H1 (cell line): Measurements from ENCODE around the gene KCNIP3. TPM values are rescaled to one million over a fixed set of nuclear protein-coding genes. Genes with fewer than 3 reads are reported as not detected.

ENCODE experiments used
- CTCF ChIA-PET: fragments of 300-600 bp; sonication (Branson Sonifier 250); formaldehyde crosslinking; loops from one replicate; lab custom pipeline; 2021; ENCODE audit not compliant: partially characterized antibody; lab: Charles Lee
- POLR2A ChIA-PET: fragments of 300-600 bp; sonication (Branson Sonifier 250); formaldehyde crosslinking; loops from one replicate; lab custom pipeline; 2021; ENCODE audit warnings: inconsistent platforms; ENCODE audit not compliant: partially characterized antibody; lab: Charles Lee
- DNase-seq, 2 experiments: peaks; one replicate each; pipeline versions ENCODE4 v3.0.0 to v3.0.0-alpha.2; 2010 to 2022; ENCODE audit warnings: low spot score in 2 of 2, low read depth in 1 of 2, mixed read lengths in 1 of 2
- FAIRE-seq: peaks from 2 replicates; lab custom pipeline; 2011; peaks lifted over from hg19 to GRCh38; lab: Jason Lieb, UNC
- H2AFZ ChIP-seq: 2 replicates; pipeline ENCODE4 v1.8.1; 2012; ENCODE audit warnings: low read length, inconsistent platforms
- H2AK5ac ChIP-seq: 2 replicates; pipeline ENCODE4 v1.6.1; 2013; ENCODE audit warnings: low read depth, low read length
- H2BK120ac ChIP-seq: replicated peaks from 2 replicates; pipeline ENCODE3; 2013; ENCODE audit warnings: low read depth, low read length, inconsistent platforms
- H2BK12ac ChIP-seq: 2 replicates; pipeline ENCODE4 v1.6.1; 2013; ENCODE audit warnings: low read depth, low read length
- H2BK15ac ChIP-seq: 2 replicates; pipeline ENCODE4 v1.6.1; 2013; ENCODE audit warnings: low read length
- H2BK20ac ChIP-seq: 2 replicates; pipeline ENCODE4 v1.6.1; 2013; ENCODE audit warnings: low read length
- H2BK5ac ChIP-seq: 2 replicates; pipeline ENCODE4 v1.6.1; 2013; ENCODE audit warnings: low read depth, low read length
- H3K14ac ChIP-seq: 2 replicates; pipeline ENCODE4 v1.6.1; 2013; ENCODE audit warnings: inconsistent platforms; ENCODE audit not compliant: insufficient read length
- H3K18ac ChIP-seq: 2 replicates; pipeline ENCODE4 v1.6.1; 2013; ENCODE audit warnings: low read length; ENCODE audit errors: extremely low read depth
- H3K23ac ChIP-seq: 2 replicates; pipeline ENCODE4 v1.6.1; 2013; ENCODE audit warnings: inconsistent platforms; ENCODE audit not compliant: insufficient read length
- H3K23me2 ChIP-seq: 2 replicates; pipeline ENCODE4 v1.6.1; 2013; ENCODE audit warnings: low read depth, low read length
- H3K27ac ChIP-seq: 2 replicates; pipeline ENCODE4 v1.6.1; 2011; ENCODE audit warnings: low read depth, low read length, inconsistent platforms
- H3K27me3 ChIP-seq, 4 experiments: replicated peaks in 1 of 4; 1 replicate in 1 of 4; 2 replicates in 3 of 4; pipeline versions ENCODE4 v1.6.1 to v1.8.1; 2011 to 2013; ENCODE audit warnings: low read length in 3 of 4, mild to moderate bottlenecking in 3 of 4, inconsistent platforms in 2 of 4, mixed read lengths in 2 of 4, moderate library complexity in 1 of 4; ENCODE audit not compliant: control insufficient read depth in 3 of 4, insufficient read depth in 3 of 4; ENCODE audit errors: extremely low read depth in 1 of 4
- H3K36me3 ChIP-seq, 4 experiments: 2 replicates each; pipeline versions ENCODE4 v1.6.1 to v1.8.1; 2011 to 2013; ENCODE audit warnings: mild to moderate bottlenecking in 4 of 4, low read length in 3 of 4, moderate library complexity in 2 of 4, control low read depth in 1 of 4, inconsistent platforms in 1 of 4; ENCODE audit not compliant: insufficient read depth in 4 of 4, control insufficient read depth in 2 of 4
- H3K4ac ChIP-seq: replicated peaks from 2 replicates; pipeline ENCODE3; 2013; ENCODE audit warnings: low read length, low read depth, mixed read lengths, inconsistent platforms; ENCODE audit not compliant: insufficient read length
- H3K4me1 ChIP-seq, 4 experiments: replicated peaks in 1 of 4; 1 replicate in 1 of 4; 2 replicates in 3 of 4; pipeline versions ENCODE4 v1.6.1 to v1.8.1; 2011 to 2013; ENCODE audit warnings: low read length in 3 of 4, inconsistent platforms in 2 of 4, mixed read lengths in 1 of 4; ENCODE audit not compliant: insufficient read depth in 4 of 4, control insufficient read depth in 3 of 4
- H3K4me2 ChIP-seq, 2 experiments: 2 replicates each; pipeline versions ENCODE4 v1.6.1 to v1.8.1; 2011 to 2013; ENCODE audit warnings: low read depth in 2 of 2, low read length in 2 of 2, control low read depth in 1 of 2, inconsistent platforms in 1 of 2, mild to moderate bottlenecking in 1 of 2; ENCODE audit not compliant: insufficient read depth in 1 of 2
- H3K4me3 ChIP-seq, 4 experiments: fragments of 200-600, 300-600 bp in 1 of 4; sonication (generic), shearing (Covaris generic), sonication (Bioruptor Twin) in 1 of 4; 2 replicates each; pipeline versions ENCODE4 v1.5.1 to v1.8.1; 2011 to 2016; ENCODE audit warnings: low read length in 4 of 4, low read depth in 3 of 4, control low read depth in 2 of 4, inconsistent platforms in 2 of 4, mild to moderate bottlenecking in 2 of 4, mixed read lengths in 1 of 4, moderate library complexity in 1 of 4; ENCODE audit not compliant: insufficient read depth in 2 of 4; ENCODE audit errors: extremely low read depth in 1 of 4
- H3K56ac ChIP-seq: replicated peaks from 2 replicates; pipeline ENCODE3; 2013; ENCODE audit warnings: low read depth, mild to moderate bottlenecking, mixed read lengths, low read length, inconsistent platforms; ENCODE audit not compliant: insufficient read length
- H3K79me1 ChIP-seq: 2 replicates; pipeline ENCODE4 v1.6.1; 2013; ENCODE audit warnings: low read depth, low read length, control low read depth
- H3K79me2 ChIP-seq, 2 experiments: 2 replicates each; pipeline versions ENCODE4 v1.6.1 to v1.8.1; 2012 to 2013; ENCODE audit warnings: low read length in 2 of 2, mild to moderate bottlenecking in 2 of 2, inconsistent platforms in 1 of 2; ENCODE audit not compliant: insufficient read depth in 2 of 2, control insufficient read depth in 1 of 2
- H3K9ac ChIP-seq, 4 experiments: replicated peaks in 1 of 4; 1 replicate in 1 of 4; 2 replicates in 3 of 4; pipeline versions ENCODE4 v1.6.1 to v1.8.1; 2011 to 2013; ENCODE audit warnings: low read depth in 3 of 4, low read length in 3 of 4, control low read depth in 2 of 4, mild to moderate bottlenecking in 2 of 4, moderate library complexity in 2 of 4, inconsistent platforms in 1 of 4; ENCODE audit errors: extremely low read depth in 1 of 4
- H3K9me3 ChIP-seq, 2 experiments: 2 replicates each; pipeline versions ENCODE4 v1.6.1 to v1.8.1; 2012 to 2013; ENCODE audit warnings: mild to moderate bottlenecking in 2 of 2, moderate library complexity in 2 of 2, control low read depth in 1 of 2, inconsistent platforms in 1 of 2, low read depth in 1 of 2, low read length in 1 of 2, mixed read lengths in 1 of 2; ENCODE audit not compliant: insufficient read depth in 2 of 2
- H4K20me1 ChIP-seq, 2 experiments: replicated peaks in 1 of 2; 2 replicates each; pipeline versions ENCODE3 to v1.8.1; 2011 to 2013; ENCODE audit warnings: inconsistent platforms in 2 of 2, low read length in 2 of 2, mild to moderate bottlenecking in 1 of 2; ENCODE audit not compliant: insufficient read depth in 2 of 2, control insufficient read depth in 1 of 2
- H4K5ac ChIP-seq: 2 replicates; pipeline ENCODE4 v1.6.1; 2013; ENCODE audit warnings: low read length, low read depth, mixed read lengths, inconsistent platforms; ENCODE audit not compliant: insufficient read length
- H4K8ac ChIP-seq: 2 replicates; pipeline ENCODE4 v1.8.0; 2013; ENCODE audit warnings: mild to moderate bottlenecking, moderate library complexity, low read length, inconsistent platforms; ENCODE audit not compliant: insufficient read depth; ENCODE audit errors: extremely low read depth
- H4K91ac ChIP-seq: replicated peaks from 2 replicates; pipeline ENCODE3; 2013; ENCODE audit warnings: low read length, mixed read lengths, inconsistent platforms; ENCODE audit not compliant: insufficient read length
- ATF2 ChIP-seq: IDR thresholded peaks from 2 replicates; pipeline ENCODE4 v1.6.1; 2012; ENCODE audit warnings: low read length, inconsistent platforms
- BRCA1 ChIP-seq: IDR thresholded peaks from 2 replicates; pipeline ENCODE4 v1.6.1; 2012; ENCODE audit warnings: low read depth, low read length, improper control_type of control experiment
- EP300 ChIP-seq, 2 experiments: IDR thresholded peaks; 1 replicate in 1 of 2; 2 replicates in 1 of 2; pipeline ENCODE4 v1.6.1; 2011 to 2012; ENCODE audit warnings: low read depth in 2 of 2, low read length in 2 of 2, mild to moderate bottlenecking in 2 of 2, borderline replicate concordance in 1 of 2, inconsistent platforms in 1 of 2, moderate library complexity in 1 of 2
- FOSL1 ChIP-seq: IDR thresholded peaks from 2 replicates; pipeline ENCODE4 v1.6.1; 2011; ENCODE audit warnings: mild to moderate bottlenecking, low read depth, low read length, moderate library complexity; ENCODE audit not compliant: insufficient read depth
- HDAC6 ChIP-seq: IDR thresholded peaks from one replicate; pipeline ENCODE4 v1.7.1; 2012; ENCODE audit warnings: low read depth, mild to moderate bottlenecking, inconsistent platforms, low read length, moderate library complexity
- PHF8 ChIP-seq: fragments of 200-600 bp; sonication (generic); conservative IDR thresholded peaks from 2 replicates; pipeline ENCODE4 v1.7.1; 2012; ENCODE audit warnings: low read depth, mild to moderate bottlenecking, inconsistent platforms, low read length, moderate library complexity
- POLR2A ChIP-seq, 2 experiments: IDR thresholded peaks; 1 replicate in 1 of 2; 2 replicates in 1 of 2; pipeline ENCODE4 v1.6.1; 2011; ENCODE audit warnings: low read depth in 2 of 2, low read length in 2 of 2, mild to moderate bottlenecking in 2 of 2; ENCODE audit errors: control extremely low read depth in 1 of 2
- SP4 ChIP-seq: IDR thresholded peaks from 2 replicates; pipeline ENCODE4 v1.6.1; 2012; ENCODE audit warnings: low read length, inconsistent platforms
- TAF1 ChIP-seq: IDR thresholded peaks from 2 replicates; pipeline ENCODE4 v1.6.1; 2011; ENCODE audit warnings: mild to moderate bottlenecking, low read depth, low read length
- TAF7 ChIP-seq: optimal IDR thresholded peaks from 2 replicates; pipeline ENCODE3; 2011; ENCODE audit warnings: low read depth, mild to moderate bottlenecking, inconsistent platforms, low read length, moderate library complexity, borderline replicate concordance
- TEAD4 ChIP-seq: IDR thresholded peaks from 2 replicates; pipeline ENCODE4 v1.6.1; 2012; ENCODE audit warnings: low read depth, low read length, inconsistent platforms, mixed read lengths
- WGBS, 2 experiments: shearing (Covaris generic) in 1 of 2; methylation state at CpG; one replicate each; pipeline versions ENCODE4 v1.1.6 to v1.1.7; 2013 to 2015; ENCODE audit warnings: low lambda C conversion rate in 2 of 2, mixed read lengths in 2 of 2, inconsistent platforms in 1 of 2, low coverage in 1 of 2, missing lambda C conversion rate in 1 of 2; ENCODE audit not compliant: insufficient replicate concordance in 2 of 2, insufficient coverage in 1 of 2, insufficient read length in 1 of 2; ENCODE audit errors: extremely low coverage in 1 of 2, missing lambda C conversion rate in 1 of 2; 5-methylcytosine and 5-hydroxymethylcytosine counted together
- polyA plus RNA-seq, 7 experiments: library from polyadenylated mRNA; depleted of rRNA in 3 of 7; stranded (reverse) in 5 of 7; unstranded in 2 of 7; fragments of >200 nt in 5 of 7; fragments of 200-250 nt in 2 of 7; gene quantifications; 1 replicate in 5 of 7; 2 replicates in 1 of 7; 4 replicates in 1 of 7; pipeline versions ENCODE4 v1.2.1 to v1.2.3, GENCODE V29; 2011 to 2013; ENCODE audit warnings: missing spikeins in 2 of 7, mixed read lengths in 2 of 7
- total RNA-seq: library from RNA; stranded (reverse); fragmentation: NEBNext Ultra II Directional; extraction: Animal tissue kit (Norgen Biotek cat#: 25700); gene quantifications from 2 replicates; pipeline ENCODE4 v1.2.1, GENCODE V29; 2021

Gene KCNIP3
- total and polyA plus RNA-seq, 2 of the 8 experiments (the other 6 are each of a cell fraction or from before 2014, with no cell fraction given) = 0.33 to 1.9 TPM

GRCh38 chr2:95311815-95312542, 14.8 kb downstream of the KCNIP3 start:
- no peak overlapping the region for H4K91ac ChIP-seq
- H2BK5ac ChIP-seq = no peak overlapping the region
- no peak overlapping the region for H3K23ac ChIP-seq
- no peak overlapping the region for H4K5ac ChIP-seq
- no peak for TF ChIP-seq EP300 (IDR thresholded peaks at IDR 0.05; ENCODE audit: borderline replicate concordance in 1 of 2, low read depth in 2 of 2, low read length in 2 of 2)
- TF ChIP-seq FOSL1 = no peak
- TF ChIP-seq PHF8 = no peak
- TF ChIP-seq SP4 = no peak
- no peak for TF ChIP-seq TEAD4
- TF ChIP-seq HDAC6 = no peak
- no peak for TF ChIP-seq ATF2
- TF ChIP-seq POLR2A (IDR thresholded peaks at IDR 0.05; ENCODE audit: control extremely low read depth in 1 of 2, low read depth in 2 of 2, low read length in 2 of 2) = no peak
- no peak for TF ChIP-seq BRCA1
- no peak for TF ChIP-seq TAF1
- no peak for TF ChIP-seq TAF7
- H3K27ac ChIP-seq = no peak overlapping the region
- H2AFZ ChIP-seq = no peak overlapping the region
- H2BK120ac ChIP-seq = no peak overlapping the region
- H3K4me1 ChIP-seq = no peaks in the 10 kb centered on the region; a peak in 1 of 7 replicates
- no peak overlapping the region for H3K18ac ChIP-seq
- no peak overlapping the region for H3K14ac ChIP-seq
- no peaks in the 10 kb centered on the region for H3K27me3 ChIP-seq
- H3K4me3 ChIP-seq = no peak overlapping the region
- H3K79me2 ChIP-seq = no peaks in the 10 kb centered on the region
- no peak for FAIRE-seq
- H3K9ac ChIP-seq = no peak overlapping the region
- H3K79me1 ChIP-seq = no peaks in the 10 kb centered on the region
- WGBS, 2 experiments = 87% methylated on average over 25 of the region's 26 CpGs; no CpG with 5 or more reads in 1 of the 2 experiments
- no peak overlapping the region for H3K56ac ChIP-seq
- no peak for DNase-seq
- no peak overlapping the region for H3K4ac ChIP-seq
- H4K8ac ChIP-seq = peak overlapping the region; percentile 42; the same call in 1 of the 2 replicates
- CTCF ChIA-PET = interaction anchor here (0.6 kb wide), 1 partner anchor 54 kb away, joined by 3 read pairs; no protein-coding TSS in a partner anchor
- H2BK15ac ChIP-seq = no peak overlapping the region
- H3K23me2 ChIP-seq = no peaks in the 10 kb centered on the region; the same call in 1 of the 2 replicates
- no peak overlapping the region for H3K4me2 ChIP-seq
- H3K36me3 ChIP-seq = no peaks in the 10 kb centered on the region
- no peak overlapping the region for H2AK5ac ChIP-seq
- POLR2A ChIA-PET = no interaction called here
- H3K9me3 ChIP-seq = peaks cover 71 to 97% of the 10 kb centered on the region in 2 experiments
- no peak overlapping the region for H2BK20ac ChIP-seq
- H2BK12ac ChIP-seq = no peak overlapping the region
- no peaks in the 10 kb centered on the region for H4K20me1 ChIP-seq
